Thyroid gland (tissue), 4 donors: Measurements from ENCODE around the gene SGPL1. TPM values are rescaled to one million over a fixed set of nuclear protein-coding genes. Genes with fewer than 3 reads are reported as not detected.

Experiments used
- DNase-seq, 2 donors: peaks; one replicate each; pipeline ENCODE4 v3.0.0-alpha.2; 2019
- H3K27ac ChIP-seq, 3 donors: fragments of 200-600 bp; sonication (generic); 1 replicate in 2 of 3; 2 replicates in 1 of 3; pipeline ENCODE4 v1.5.1; 2016 to 2019; ENCODE audit warnings: mild to moderate bottlenecking in 1 of 3, moderate library complexity in 1 of 3
- H3K27me3 ChIP-seq: fragments of 200-600 bp; sonication (generic); one replicate; pipeline ENCODE4 v1.5.1; 2019
- H3K36me3 ChIP-seq, 2 donors: fragments of 200-600 bp; sonication (generic); one replicate each; pipeline ENCODE4 v1.5.1; 2016 to 2019
- H3K4me1 ChIP-seq, 2 donors: fragments of 200-600 bp; sonication (generic); one replicate each; pipeline ENCODE4 v1.5.1; 2017 to 2019
- H3K4me3 ChIP-seq, 3 donors: fragments of 200-600 bp; sonication (generic); replicated peaks in 1 of 3; 1 replicate in 2 of 3; 2 replicates in 1 of 3; pipeline ENCODE4 v1.5.1; 2016; ENCODE audit warnings: mild to moderate bottlenecking in 1 of 3
- H3K9me3 ChIP-seq: fragments of 200-600 bp; sonication (generic); one replicate; pipeline ENCODE4 v1.5.1; 2017
- POLR2A ChIP-seq, 2 donors: fragments of 450-650 bp; IDR thresholded peaks; one replicate each; pipeline ENCODE4 v1.6.1; 2017; ENCODE audit warnings: antibody characterized with exemption in 2 of 2, mild to moderate bottlenecking in 2 of 2, moderate library complexity in 1 of 2
- WGBS, 2 donors: methylation state at CpG; one replicate each; pipeline ENCODE4 v1.1.5; 2017; 5-methylcytosine and 5-hydroxymethylcytosine counted together
- intact Hi-C: fragments of 100-400 bp; cut with DNase I; formaldehyde crosslinking; loops from one replicate; pipeline ENCODE4 v1.15.1; 2023
- total RNA-seq, 4 donors: library from RNA; depleted of rRNA; stranded (reverse); fragments of >200 nt; gene quantifications; one replicate each; pipeline ENCODE4 v1.2.3, GENCODE V29; 2016
- TF ChIP-seq, protein P1 (sequence below), 6 experiments: fragments of 200-600 bp in 3 of 6; fragments of 450-650 bp in 3 of 6; sonication (generic) in 3 of 6; IDR thresholded peaks; one replicate each; pipeline ENCODE4 v1.5.1; 2016 to 2019; ENCODE audit warnings: antibody characterized with exemption in 6 of 6, mild to moderate bottlenecking in 2 of 6, inconsistent platforms in 1 of 6, moderate library complexity in 1 of 6

The SGPL1 gene
- total RNA-seq, 4 donors from 2014 or later: 40.6 to 64.4 (median 46.1) TPM

DNA sequence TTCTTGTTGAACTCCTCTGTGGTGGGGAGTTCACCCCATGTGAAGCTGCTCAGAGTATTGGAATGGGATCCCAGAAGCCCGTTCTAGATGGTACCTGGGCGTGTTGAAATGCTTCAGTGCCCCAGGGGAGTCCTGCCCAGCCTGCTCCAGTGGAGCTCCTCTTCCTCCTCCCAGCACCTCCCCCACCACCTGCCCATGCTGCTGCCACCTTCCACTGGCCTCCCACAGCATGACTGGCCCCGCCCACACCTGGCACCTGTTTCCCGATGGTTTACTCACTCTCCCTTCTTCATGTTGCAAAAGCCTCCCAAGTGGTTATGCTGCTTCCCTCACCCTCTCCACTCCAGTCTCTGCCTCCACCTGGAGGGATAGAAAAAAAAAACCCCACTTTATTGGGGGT is 104.8 kb downstream of the SGPL1 start:
- TF ChIP-seq, protein P1, sequence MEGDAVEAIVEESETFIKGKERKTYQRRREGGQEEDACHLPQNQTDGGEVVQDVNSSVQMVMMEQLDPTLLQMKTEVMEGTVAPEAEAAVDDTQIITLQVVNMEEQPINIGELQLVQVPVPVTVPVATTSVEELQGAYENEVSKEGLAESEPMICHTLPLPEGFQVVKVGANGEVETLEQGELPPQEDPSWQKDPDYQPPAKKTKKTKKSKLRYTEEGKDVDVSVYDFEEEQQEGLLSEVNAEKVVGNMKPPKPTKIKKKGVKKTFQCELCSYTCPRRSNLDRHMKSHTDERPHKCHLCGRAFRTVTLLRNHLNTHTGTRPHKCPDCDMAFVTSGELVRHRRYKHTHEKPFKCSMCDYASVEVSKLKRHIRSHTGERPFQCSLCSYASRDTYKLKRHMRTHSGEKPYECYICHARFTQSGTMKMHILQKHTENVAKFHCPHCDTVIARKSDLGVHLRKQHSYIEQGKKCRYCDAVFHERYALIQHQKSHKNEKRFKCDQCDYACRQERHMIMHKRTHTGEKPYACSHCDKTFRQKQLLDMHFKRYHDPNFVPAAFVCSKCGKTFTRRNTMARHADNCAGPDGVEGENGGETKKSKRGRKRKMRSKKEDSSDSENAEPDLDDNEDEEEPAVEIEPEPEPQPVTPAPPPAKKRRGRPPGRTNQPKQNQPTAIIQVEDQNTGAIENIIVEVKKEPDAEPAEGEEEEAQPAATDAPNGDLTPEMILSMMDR (IDR thresholded peaks at IDR 0.05): no peak
- TF ChIP-seq POLR2A (IDR thresholded peaks at IDR 0.05): no peak
- DNase-seq: peak; percentile 85 to 88
- H3K27me3 ChIP-seq: no peaks in the 10 kb centered on the region
- H3K36me3 ChIP-seq: no peaks in the 10 kb centered on the region
- H3K4me3 ChIP-seq: no peak overlapping the region
- WGBS, 2 donors: 30 to 41% methylated on average over 4 of the region's 4 CpGs
- no peak overlapping the region for H3K27ac ChIP-seq
- H3K4me1 ChIP-seq: no peaks in the 10 kb centered on the region
- intact Hi-C loops: no loop called here
- H3K9me3 ChIP-seq: no peaks in the 10 kb centered on the region

DNA sequence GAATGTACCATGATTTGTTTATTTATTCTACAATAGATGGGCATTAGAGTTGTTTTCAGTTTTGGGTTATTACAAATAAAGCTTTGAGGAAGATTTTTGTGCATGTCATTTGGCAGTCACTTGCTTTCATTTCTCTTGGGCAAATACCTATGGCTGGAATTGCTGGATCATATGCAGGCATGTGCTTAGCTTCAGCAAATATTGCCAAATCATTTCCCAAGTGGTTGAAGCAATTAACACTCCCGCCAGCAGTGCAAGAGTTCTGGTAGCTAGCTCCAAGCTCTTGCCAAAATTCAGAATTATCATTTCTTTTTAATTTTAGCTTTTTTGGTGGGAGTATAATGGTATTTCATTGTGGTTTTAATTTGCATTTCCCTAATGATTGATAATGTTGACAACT is 105.5 kb downstream of the SGPL1 start:
- DNase-seq: no peak
- TF ChIP-seq POLR2A (IDR thresholded peaks at IDR 0.05): no peak
- TF ChIP-seq, protein P1 (IDR thresholded peaks at IDR 0.05): no peak
- Histone ChIP-seq H3K9me3 (no peaks in the 10 kb centered on the region), H3K4me1 (no peaks in the 10 kb centered on the region), H3K27ac (no peak overlapping the region), H3K27me3 (no peaks in the 10 kb centered on the region), H3K4me3 (no peak overlapping the region), H3K36me3 (no peaks in the 10 kb centered on the region)
- WGBS, 2 donors: 52 to 85% methylated on average over 1 of the region's 1 CpG
- intact Hi-C loops: no loop called here

DNA sequence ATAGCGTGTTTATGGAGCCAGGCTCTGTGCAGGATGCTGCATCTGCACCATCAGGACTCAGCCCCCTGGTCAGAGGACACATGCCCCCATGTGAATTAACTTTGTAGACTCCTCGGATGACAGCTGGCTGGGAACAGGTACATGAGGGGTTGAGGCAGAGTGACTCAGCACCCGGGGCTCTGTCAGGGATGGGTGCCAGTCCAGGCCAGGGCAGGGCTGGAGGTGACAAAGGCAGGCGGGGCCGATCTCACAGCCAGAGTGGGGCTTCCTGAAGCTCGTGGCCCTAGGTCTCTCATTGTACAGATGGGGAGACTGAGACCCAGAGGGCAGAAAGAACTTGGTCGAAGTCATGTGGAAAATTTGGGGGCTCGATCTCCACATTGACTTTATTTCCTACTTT is 107.9 kb downstream of the SGPL1 start:
- no peak for DNase-seq
- Histone ChIP-seq H3K27me3 (no peaks in the 10 kb centered on the region), H3K4me1 (no peaks in the 10 kb centered on the region), H3K27ac (no peak overlapping the region), H3K36me3 (no peaks in the 10 kb centered on the region), H3K9me3 (no peaks in the 10 kb centered on the region), H3K4me3 (no peak overlapping the region)
- intact Hi-C loops: no loop called here
- TF ChIP-seq, protein P1 (IDR thresholded peaks at IDR 0.05): no peak
- TF ChIP-seq POLR2A (IDR thresholded peaks at IDR 0.05): no peak
- 80 to 91% methylated on average over 6 to 8 of the region's 8 CpGs for WGBS, 2 donors

DNA sequence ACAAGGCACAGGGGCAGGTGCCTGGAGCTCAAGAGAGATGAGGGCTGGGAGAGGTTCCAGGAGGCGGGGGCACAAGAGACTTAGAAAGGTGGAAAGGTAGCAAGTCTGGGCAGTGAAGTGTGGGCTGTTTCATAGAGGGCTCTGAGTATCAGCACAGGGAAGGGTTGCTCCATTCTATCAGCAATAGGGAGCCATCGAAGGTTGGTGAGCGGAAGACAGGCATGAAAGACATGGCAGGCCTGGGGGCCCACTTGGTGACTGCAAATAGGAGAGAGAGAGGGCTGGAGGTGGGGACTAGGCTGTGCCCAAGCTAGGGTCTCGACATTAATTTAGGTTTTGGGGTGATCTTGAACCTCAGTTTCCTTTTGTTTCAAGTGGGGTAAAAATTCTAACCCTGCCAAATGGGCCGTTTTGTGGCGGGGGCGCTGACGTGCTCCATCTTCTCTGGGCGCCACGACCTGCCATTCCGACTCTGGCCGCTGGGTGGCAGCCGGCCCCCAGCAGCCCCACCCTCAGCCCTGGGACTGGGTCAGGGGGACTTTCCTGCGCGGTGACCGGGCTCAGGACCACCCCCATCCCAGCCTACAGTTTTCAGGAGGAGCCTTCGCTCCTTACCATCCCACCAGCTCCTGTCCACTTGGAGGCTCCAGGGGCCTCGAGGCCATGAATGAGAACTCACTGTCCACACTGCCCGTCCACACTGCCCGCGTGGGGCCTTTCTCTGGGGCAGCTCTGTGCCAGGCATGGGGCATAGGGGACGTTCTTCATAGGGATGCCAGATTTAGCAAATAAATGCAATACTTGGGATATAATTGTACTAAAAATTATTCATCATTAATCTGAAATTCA is 109.9 kb downstream of the SGPL1 start:
- no peaks in the 10 kb centered on the region for H3K36me3 ChIP-seq
- no peaks in the 10 kb centered on the region for H3K27me3 ChIP-seq
- no peak overlapping the region for H3K27ac ChIP-seq
- 26 to 32% methylated on average over 18 to 22 of the region's 22 CpGs for WGBS, 2 donors
- no peaks in the 10 kb centered on the region for H3K4me1 ChIP-seq
- peak; percentile 15 to 27 for DNase-seq
- H3K4me3 ChIP-seq: no peak overlapping the region
- TF ChIP-seq, protein P1 (IDR thresholded peaks at IDR 0.05): peak; percentile 65 to 96 (median 77)
- TF ChIP-seq POLR2A (IDR thresholded peaks at IDR 0.05): no peak
- H3K9me3 ChIP-seq: no peaks in the 10 kb centered on the region
- intact Hi-C loops: loop anchor here (5.0 kb wide), 1 partner anchor 357 kb away; no protein-coding TSS in a partner anchor
